T-helper 17 cell (primary cell): ENCODE measurements around the gene GAGE12F. TPM values are rescaled to one million over a fixed set of nuclear protein-coding genes. Genes with fewer than 3 reads are reported as not detected.

Experiments
- total RNA-seq, 4 donors: library from RNA in 2 of 4; stranded (reverse) in 2 of 4; gene quantifications; one replicate each; pipeline ENCODE4 v1.2.3 and lab custom pipeline; 2022 to 2026

Gene GAGE12F
- total RNA-seq, 2 donors from 2014 or later: not detected

Other genes starting within 250 kb of the GAGE12F start
- gene GAGE12J, start 238.8 kb upstream of the GAGE12F start, total RNA-seq: not detected
- not detected for gene GAGE13, start 229.3 kb upstream of the GAGE12F start, total RNA-seq
- gene GAGE12C, start 28.7 kb upstream of the GAGE12F start, total RNA-seq: not detected
- gene GAGE12D, start 19.1 kb upstream of the GAGE12F start, total RNA-seq: not detected
- gene GAGE12E, start 9.6 kb upstream of the GAGE12F start, total RNA-seq: not detected
- not detected for gene GAGE12G, start 9.6 kb downstream of the GAGE12F start, total RNA-seq
- not detected for gene GAGE12H, start 19.1 kb downstream of the GAGE12F start, total RNA-seq
- not detected for gene GAGE2A, start 28.7 kb downstream of the GAGE12F start, total RNA-seq
- gene GAGE1, start 38.2 kb downstream of the GAGE12F start, total RNA-seq: not detected
- gene PAGE1, start 135.1 kb downstream of the GAGE12F start, total RNA-seq: not detected